ENCODE results near the gene DES.

Gene DES

GRCh38 chr2:219441451-219442255 is 23.5 kb downstream of the DES start:
- peak; percentile 13 for DNase-seq

DNA sequence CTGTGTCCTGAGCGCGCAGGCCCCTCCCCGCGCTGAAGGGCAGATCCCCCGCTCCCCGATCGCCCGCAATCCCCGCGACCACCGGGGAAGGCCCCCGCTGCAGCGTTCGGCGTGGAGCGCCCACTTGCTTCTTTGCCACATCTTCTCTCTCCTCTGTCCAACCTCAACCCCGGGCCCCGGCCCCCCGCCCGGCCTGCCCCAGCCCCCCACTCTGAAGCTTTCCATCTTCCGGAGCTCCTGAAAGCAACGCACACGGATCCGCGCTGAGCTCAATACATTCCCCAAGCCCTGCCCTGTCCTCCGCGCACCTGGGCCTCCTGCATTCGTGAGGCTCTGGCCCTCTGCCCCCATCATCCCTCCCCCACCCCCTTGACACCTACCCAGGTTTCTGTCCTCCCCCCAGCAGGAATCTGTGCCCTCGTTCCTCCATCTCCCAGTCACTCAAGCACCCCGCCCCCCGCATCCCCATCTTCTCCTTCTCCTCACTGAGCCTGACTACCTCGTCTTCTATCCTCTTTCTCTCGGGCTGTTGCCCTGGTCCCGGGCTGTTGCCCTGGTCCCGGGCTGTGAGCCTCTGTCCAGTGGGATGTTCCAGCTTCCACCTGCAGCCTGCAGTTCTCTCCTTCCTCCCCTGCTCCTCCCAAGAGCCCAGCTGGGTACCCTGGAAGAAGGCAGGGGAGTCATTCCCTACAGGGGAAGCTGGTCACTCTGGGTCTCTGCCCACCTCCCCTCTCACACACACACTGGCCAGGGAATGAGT is 24.3 kb downstream of the DES start:
- no peak for DNase-seq

DNA sequence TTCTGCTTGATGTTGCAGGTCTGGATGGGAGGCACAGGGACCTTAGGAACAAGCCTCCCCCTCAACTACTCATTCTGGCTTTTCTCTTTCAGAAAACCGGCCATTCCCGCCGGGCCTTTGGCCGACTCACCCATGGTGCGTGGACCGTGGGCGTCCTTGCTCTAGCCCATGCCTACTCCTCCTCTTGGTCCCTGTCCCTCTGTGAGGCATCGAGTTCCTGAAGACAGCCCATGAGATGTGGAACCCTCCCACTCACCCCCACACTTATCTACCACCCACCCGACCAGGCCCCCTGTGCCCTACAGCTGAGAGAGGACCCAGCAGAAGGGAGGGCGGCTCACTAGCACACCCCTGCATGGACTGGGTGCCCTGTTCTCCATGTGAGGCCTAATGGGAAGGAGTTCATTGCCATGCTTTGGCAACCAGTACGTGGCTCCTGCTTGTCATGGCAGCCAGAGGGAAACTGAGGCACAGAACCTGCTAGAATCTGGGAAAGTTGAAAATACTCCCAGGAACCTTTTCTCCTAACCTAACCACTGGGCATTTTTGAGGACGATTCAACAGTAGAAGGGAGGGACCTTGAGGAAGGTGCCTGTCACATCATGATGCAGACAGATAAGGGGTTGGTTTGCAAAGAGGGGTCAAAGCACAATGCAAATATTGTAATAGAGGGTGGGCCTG is 25.0 kb downstream of the DES start:
- no peak for DNase-seq

DNA sequence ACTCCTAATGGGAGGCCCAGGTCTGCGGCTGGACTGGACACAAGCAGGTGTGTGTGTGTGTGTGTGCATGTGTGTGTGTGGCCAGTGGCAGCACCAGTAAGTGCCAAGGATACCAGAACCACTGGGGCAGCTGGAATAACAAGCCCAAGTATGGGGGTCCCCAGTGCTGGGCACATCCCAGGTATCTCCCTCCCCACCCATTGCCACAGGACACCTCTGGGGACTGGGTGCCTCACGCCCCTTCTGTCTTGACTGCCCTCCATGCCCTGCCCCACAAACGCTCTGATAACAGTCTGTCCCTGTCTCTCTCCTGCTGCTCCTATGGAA is 25.5 kb downstream of the DES start:
- no peak for DNase-seq

- DNase-seq, result no peak
These were observed 26.5 kb downstream of the DES start for GRCh38 chr2:219444566-219445091.

DNA sequence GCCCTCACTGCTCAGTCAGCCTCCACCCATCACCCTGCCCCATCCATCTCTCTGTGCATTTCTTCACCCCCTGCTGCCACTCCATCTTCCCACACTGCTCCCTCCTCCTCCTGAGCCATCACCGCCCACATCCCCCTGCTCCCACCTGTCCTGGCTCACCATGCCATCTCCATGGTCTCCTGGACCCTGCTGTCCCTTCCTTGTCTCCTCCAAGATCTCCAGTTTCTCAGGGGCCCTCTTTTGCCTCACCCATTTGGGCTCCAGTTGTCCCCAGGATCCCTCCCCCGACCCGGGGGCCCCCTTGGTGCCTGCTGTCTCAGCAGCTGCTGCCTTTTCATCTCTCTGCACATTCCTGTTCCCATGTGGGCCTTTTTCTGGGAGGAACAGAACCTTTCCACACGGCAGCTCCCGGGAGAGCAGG is 27.1 kb downstream of the DES start:
- no peak for DNase-seq

DNA sequence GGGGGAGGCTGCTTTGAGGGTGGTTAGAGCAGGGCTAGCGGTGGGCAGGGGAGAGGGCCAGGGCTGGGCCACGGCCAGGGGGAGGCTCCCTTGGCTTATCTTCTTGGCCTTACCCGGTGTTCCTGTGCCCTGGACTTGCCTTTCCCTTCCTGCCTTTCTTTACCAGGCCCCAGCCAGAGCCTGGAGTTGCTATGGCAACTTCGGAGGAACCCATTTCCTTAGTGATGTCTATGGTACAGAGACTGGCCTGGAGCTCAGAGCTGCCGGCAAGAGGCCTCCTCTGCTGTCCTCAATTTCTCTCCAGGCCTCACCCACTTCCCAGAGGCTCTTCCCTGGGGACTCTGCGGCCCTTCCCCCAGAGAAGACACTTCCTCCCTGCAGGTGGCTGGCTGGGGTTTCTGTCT is 27.9 kb downstream of the DES start:
- DNase-seq, result no peak

DNA sequence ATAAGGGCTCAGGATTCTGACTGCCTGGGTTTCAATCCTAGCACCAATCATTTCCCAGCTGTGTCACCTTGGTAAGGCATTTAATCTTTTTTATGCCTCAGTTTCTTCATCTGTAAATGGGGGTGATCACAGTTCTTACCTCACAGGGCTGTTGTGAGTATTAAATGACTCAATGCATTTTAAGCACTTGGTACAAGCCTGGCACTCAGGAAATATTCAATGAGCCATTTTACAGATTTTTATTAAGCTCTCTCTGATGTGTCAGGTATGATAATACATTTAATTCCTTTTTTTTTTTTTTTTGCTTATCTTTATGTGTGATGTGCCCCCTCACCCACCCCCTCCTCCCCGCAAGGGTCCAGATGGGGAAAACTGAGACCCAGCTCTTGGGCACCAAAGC is 28.5 kb downstream of the DES start:
- DNase-seq, result no peak

DNA sequence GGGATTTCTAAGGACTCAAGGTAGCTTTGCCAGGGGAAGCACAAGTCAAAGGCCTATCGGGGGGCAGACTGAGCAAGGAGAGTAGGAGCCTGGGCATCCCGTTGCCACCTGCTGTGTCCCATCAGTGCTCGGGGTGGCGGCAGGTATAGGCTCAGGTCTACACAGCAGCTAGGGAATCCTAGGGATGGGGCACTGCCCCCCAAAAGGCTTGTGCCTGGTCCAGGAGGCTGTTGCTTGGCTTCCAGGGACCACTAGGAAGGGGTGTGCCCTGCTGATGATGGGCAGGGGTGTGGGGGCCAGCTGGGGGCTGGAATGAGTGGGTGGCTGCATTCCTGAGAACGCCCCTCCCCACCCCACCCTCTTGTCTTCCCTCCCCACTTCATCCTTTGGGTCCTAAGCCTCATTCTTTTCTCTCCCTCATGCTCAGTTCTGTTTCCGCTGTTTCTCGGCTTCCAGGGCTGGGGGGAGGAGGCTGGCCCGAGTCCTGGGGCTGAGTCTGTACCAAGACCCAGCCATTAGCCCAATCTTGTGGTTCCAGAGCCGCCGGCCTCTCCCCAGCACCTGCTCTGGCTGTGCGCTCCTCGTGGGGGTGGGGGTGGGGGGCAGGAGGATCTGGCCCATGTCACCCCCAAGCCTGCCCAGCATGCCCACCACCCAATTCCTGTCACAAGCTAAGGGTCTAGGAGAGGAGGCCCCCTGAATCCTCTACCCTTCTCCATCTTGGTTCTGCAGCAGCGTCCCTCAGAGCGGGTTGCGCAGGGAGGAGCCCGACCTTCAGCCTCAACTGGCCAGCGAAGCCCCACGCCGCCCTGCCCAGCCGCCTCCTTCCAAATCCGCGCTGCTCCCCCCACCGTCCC is 29.3 kb downstream of the DES start:
- no peak for DNase-seq

GRCh38 chr2:219448099-219448775 is 30.1 kb downstream of the DES start:
- no peak for DNase-seq

- DNase-seq, result no peak
These were observed 30.7 kb downstream of the DES start for GRCh38 chr2:219448776-219449341.

GRCh38 chr2:219449609-219450008 is 31.4 kb downstream of the DES start:
- no peak for DNase-seq

- DNase-seq, result no peak
These were observed 33.6 kb downstream of the DES start for GRCh38 chr2:219451661-219452360.

GRCh38 chr2:219452361-219453317 is 34.5 kb downstream of the DES start:
- DNase-seq, result no peak

- no peak for DNase-seq
These were observed 35.8 kb downstream of the DES start for GRCh38 chr2:219453671-219454590.

- DNase-seq, result no peak
These were observed 37.4 kb downstream of the DES start for GRCh38 chr2:219455581-219455980.

GRCh38 chr2:219457784-219458369 is 39.7 kb downstream of the DES start:
- peak; percentile 24 for DNase-seq

GRCh38 chr2:219458996-219459395 is 40.8 kb downstream of the DES start:
- DNase-seq, result no peak

Data from activated CD4-positive, alpha-beta T cell treated with anti-CD3 and anti-CD28 coated beads, Interleukin-2, Interleukin-6, amounts not matched to agents 100 ng/mL and 50 ng/mL, durations not matched to agents 16 hours and 8 hours (primary cell).